DND-41 (cell line): ENCODE data around the gene DNAH1.

Experiments
- CTCF ChIP-seq: IDR thresholded peaks from 2 replicates; pipeline ENCODE4 v1.5.1; 2012; ENCODE audit warnings: borderline replicate concordance, low read length, moderate library complexity, mild to moderate bottlenecking; ENCODE audit not compliant: poor library complexity, severe bottlenecking; ENCODE audit errors: extremely low read depth
- EZH2 ChIP-seq: IDR thresholded peaks from 3 replicates; pipeline ENCODE4 v1.6.1; 2012; ENCODE audit warnings: borderline replicate concordance, low read depth, mild to moderate bottlenecking, moderate library complexity, low read length, inconsistent platforms; ENCODE audit not compliant: severe bottlenecking

- no peak for TF ChIP-seq CTCF
- no peak for TF ChIP-seq EZH2
Observed at GRCh38 chr3:52407779-52408178, 91.7 kb downstream of the DNAH1 start.
